ENCODE results near the gene RPL13A. TPM values are rescaled to one million over a fixed set of nuclear protein-coding genes. Genes with fewer than 3 reads are reported as not detected.

RPL13A gene
- polyA plus RNA-seq, 1 of the 3 experiments (the other 2 are of a cell fraction), result 2,748 TPM

DNA sequence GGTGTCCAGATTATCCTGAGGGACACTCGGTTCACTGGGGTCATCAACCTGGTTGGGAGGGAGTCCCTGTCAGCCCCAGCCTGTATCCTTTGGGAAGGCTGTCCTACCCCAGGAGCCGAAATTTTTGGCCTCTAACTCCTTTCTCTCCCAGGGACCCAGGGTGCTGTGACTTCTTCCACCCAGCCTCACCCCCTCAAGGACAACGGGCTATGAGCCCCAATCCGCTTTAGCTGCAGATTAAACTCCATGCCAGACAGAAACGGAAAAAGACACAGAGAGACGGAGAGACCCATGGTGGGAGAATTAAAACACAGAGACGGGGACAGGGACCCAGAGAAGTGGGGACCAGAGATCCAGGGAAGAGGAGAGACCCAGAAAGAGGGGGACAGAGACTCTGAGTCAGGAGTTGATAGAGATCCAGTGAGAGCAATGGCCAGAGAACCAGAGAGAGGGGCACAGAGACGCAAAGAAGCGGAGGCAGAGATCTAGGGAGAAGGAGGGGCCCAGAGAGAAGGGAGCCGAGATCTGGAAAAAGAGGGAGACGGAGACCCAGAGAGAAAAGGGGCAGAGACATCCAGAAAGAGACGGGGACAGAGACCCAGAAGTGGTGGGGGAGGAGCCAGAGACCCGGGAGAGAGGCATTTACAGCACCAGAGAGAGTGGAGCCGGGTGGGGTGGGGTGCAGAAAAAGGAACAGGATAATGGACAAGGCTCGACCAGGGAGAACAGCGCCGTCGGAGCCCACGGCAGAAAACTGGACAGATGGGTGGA lies 46.8 kb upstream of the RPL13A start:
- peaks cover 0 to 30% of the 10 kb centered on the region in 2 experiments; a peak in 1 of 4 replicates for H3K4me1 ChIP-seq (ENCODE audit: control insufficient read depth in 1 of 2, insufficient read depth in 2 of 2, low read depth in 1 of 2, low read length in 1 of 2)
- no peaks in the 10 kb centered on the region for H3K79me2 ChIP-seq (ENCODE audit: insufficient read depth)
- peaks cover 16% of the 10 kb centered on the region for H3F3A ChIP-seq (replicated peaks; ENCODE audit: insufficient read depth)
- DNase-seq, result no peak
- no peaks in the 10 kb centered on the region for H3K36me3 ChIP-seq (replicated peaks in 1 of 2; ENCODE audit: control insufficient read depth in 1 of 2, insufficient read depth in 2 of 2, low read length in 1 of 2)
- CTCF ChIA-PET, result interaction anchor here (0.8 to 11.2 kb wide), 3 partner anchors 11 to 49 kb away, joined by 3 to 149 read pairs (median 4); partner anchors contain the start of genes KASH5 and PIH1D1
- WGBS (ENCODE audit: low lambda C conversion rate), result 9% methylated on average over 19 of the region's 19 CpGs
- H3K4me2 ChIP-seq, result peak overlapping the region; percentile 55; the same call in 1 of the 2 replicates
- H3K9me2 ChIP-seq, result no peaks in the 10 kb centered on the region
- H3K27ac ChIP-seq (ENCODE audit: low read depth in 2 of 2, low read length in 1 of 2), result no peak overlapping the region
- no peak overlapping the region for H3K9ac ChIP-seq
- no peaks in the 10 kb centered on the region for H3K9me3 ChIP-seq
- H3K4me3 ChIP-seq (ENCODE audit: low read depth in 2 of 2, low read length in 1 of 2), result peak overlapping the region; percentile 16 to 62; a peak in 2 of 4 replicates
- peaks cover 59% of the 10 kb centered on the region for H3K27me3 ChIP-seq (ENCODE audit: insufficient read depth)
- H2AFZ ChIP-seq (ENCODE audit: low read depth), result no peak overlapping the region
- peak; percentile 18; the same call in 1 of the 2 replicates for TF ChIP-seq EZH2phosphoT487 (IDR thresholded peaks at IDR 0.05; ENCODE audit: borderline replicate concordance, low read depth)
- TF ChIP-seq POLR2AphosphoS5 (IDR thresholded peaks at IDR 0.05; ENCODE audit: low read depth, low read length), result no peak
- no peaks in the 10 kb centered on the region for H4K20me1 ChIP-seq (ENCODE audit: insufficient read depth)
- POLR2A ChIA-PET, result no interaction called here

DNA sequence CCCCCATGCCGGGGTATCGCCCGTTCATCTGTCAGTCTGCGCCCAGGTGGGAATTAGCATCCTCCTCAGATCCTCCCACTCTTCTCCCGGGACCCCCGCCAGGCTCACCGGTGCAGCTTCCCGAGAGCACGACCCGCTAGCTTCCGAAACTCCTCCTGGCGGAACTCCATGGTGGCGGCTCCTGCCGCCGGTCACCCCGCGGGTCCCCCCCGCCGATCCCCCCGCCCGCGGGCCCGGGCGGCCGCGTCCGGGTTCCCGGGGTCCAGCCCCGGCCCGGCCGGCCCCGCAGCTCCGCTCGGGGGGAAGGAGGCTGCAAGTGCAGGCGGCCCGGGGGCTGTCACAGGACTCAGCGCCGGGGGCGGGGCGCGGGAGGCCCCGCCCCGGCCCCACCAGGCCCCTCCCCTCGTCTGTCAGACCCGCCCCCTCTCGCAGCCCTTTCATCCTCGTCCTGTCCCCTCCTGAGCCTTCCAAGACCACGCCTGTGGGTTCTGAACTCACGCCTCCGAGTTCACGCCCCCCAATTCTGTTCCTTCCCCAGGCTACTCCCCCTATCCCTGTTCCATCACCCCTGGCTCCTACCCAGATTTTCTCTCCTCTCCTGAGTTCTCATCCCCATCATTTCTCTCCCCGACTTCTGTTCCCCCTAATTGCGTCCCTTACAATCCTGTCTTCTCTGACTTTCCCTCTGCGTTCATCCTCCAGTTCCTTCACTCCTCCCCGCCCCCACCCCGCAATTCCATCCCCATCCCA lies 46.0 kb upstream of the RPL13A start, which contains the start of gene SLC17A7:
Gene SLC17A7 (minus strand): TSS at position 318 of the 750 bp plus-strand sequence. CDS start 148 bp downstream, at position 170.
- Histone ChIP-seq H3K9ac (no peak within 1 kb of the TSS), H3K27me3 (ENCODE audit: insufficient read depth) (peaks cover 54% of the 10 kb centered on the region), H3K79me2 (ENCODE audit: insufficient read depth) (no peaks in the 10 kb centered on the region), H3K9me3 (no peaks in the 10 kb centered on the region), H3K4me3 (ENCODE audit: low read depth in 2 of 2, low read length in 1 of 2) (peak within 1 kb of the TSS; percentile 59 to 62), H2AFZ (ENCODE audit: low read depth) (peak within 1 kb of the TSS; percentile 76; the same call in 1 of the 2 replicates), H3K4me1 (ENCODE audit: control insufficient read depth in 1 of 2, insufficient read depth in 2 of 2, low read depth in 1 of 2, low read length in 1 of 2) (peaks cover 0 to 29% of the 10 kb centered on the region in 2 experiments; a peak in 1 of 4 replicates), H3K27ac (ENCODE audit: low read depth in 2 of 2, low read length in 1 of 2) (no peak within 1 kb of the TSS; a peak in 1 of 4 replicates), H3K4me2 (peak within 1 kb of the TSS; percentile 96), H4K20me1 (ENCODE audit: insufficient read depth) (no peaks in the 10 kb centered on the region), H3K9me2 (no peaks in the 10 kb centered on the region), H3K36me3 (replicated peaks in 1 of 2; ENCODE audit: control insufficient read depth in 1 of 2, insufficient read depth in 2 of 2, low read length in 1 of 2) (no peaks in the 10 kb centered on the region), H3F3A (replicated peaks; ENCODE audit: insufficient read depth) (peaks cover 19% of the 10 kb centered on the region)
- 6% methylated on average over 19 of the region's 56 CpGs for WGBS (ENCODE audit: low lambda C conversion rate)
- peak; percentile 85 for DNase-seq
- ChIA-PET CTCF (interaction anchor here (0.8 to 11.2 kb wide), 6 partner anchors 7 to 49 kb away, joined by 3 to 149 read pairs (median 14); partner anchors contain the start of genes KASH5 and PIH1D1), POLR2A (no interaction called here)
- TF ChIP-seq NFIC (IDR thresholded peaks at IDR 0.05; ENCODE audit: borderline replicate concordance), result no peak
- TF ChIP-seq TAF1 (IDR thresholded peaks at IDR 0.05; ENCODE audit: borderline replicate concordance, low read depth, low read length), result no peak
- no peak for TF ChIP-seq EP300 (IDR thresholded peaks at IDR 0.05; ENCODE audit: borderline replicate concordance in 1 of 2, low read depth in 1 of 2, low read length in 1 of 2)
- TF ChIP-seq JUND (IDR thresholded peaks at IDR 0.05), result no peak
- no peak for TF ChIP-seq TEAD4 (IDR thresholded peaks at IDR 0.05; ENCODE audit: borderline replicate concordance, insufficient read depth)
- no peak for TF ChIP-seq MEF2A (IDR thresholded peaks at IDR 0.05; ENCODE audit: borderline replicate concordance, low read depth)
- TF ChIP-seq, protein P1, sequence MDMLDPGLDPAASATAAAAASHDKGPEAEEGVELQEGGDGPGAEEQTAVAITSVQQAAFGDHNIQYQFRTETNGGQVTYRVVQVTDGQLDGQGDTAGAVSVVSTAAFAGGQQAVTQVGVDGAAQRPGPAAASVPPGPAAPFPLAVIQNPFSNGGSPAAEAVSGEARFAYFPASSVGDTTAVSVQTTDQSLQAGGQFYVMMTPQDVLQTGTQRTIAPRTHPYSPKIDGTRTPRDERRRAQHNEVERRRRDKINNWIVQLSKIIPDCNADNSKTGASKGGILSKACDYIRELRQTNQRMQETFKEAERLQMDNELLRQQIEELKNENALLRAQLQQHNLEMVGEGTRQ (IDR thresholded peaks at IDR 0.05; ENCODE audit: borderline replicate concordance, low read depth, low read length), result no peak
- TF ChIP-seq, protein P2, sequence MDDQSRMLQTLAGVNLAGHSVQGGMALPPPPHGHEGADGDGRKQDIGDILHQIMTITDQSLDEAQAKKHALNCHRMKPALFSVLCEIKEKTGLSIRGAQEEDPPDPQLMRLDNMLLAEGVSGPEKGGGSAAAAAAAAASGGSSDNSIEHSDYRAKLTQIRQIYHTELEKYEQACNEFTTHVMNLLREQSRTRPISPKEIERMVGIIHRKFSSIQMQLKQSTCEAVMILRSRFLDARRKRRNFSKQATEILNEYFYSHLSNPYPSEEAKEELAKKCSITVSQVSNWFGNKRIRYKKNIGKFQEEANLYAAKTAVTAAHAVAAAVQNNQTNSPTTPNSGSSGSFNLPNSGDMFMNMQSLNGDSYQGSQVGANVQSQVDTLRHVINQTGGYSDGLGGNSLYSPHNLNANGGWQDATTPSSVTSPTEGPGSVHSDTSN (IDR thresholded peaks at IDR 0.05), result no peak
- no peak for TF ChIP-seq ELF1 (IDR thresholded peaks at IDR 0.05)
- TF ChIP-seq, protein P3, sequence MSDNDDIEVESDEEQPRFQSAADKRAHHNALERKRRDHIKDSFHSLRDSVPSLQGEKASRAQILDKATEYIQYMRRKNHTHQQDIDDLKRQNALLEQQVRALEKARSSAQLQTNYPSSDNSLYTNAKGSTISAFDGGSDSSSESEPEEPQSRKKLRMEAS (IDR thresholded peaks at IDR 0.05; ENCODE audit: low read depth), result no peak
- TF ChIP-seq, protein P4, sequence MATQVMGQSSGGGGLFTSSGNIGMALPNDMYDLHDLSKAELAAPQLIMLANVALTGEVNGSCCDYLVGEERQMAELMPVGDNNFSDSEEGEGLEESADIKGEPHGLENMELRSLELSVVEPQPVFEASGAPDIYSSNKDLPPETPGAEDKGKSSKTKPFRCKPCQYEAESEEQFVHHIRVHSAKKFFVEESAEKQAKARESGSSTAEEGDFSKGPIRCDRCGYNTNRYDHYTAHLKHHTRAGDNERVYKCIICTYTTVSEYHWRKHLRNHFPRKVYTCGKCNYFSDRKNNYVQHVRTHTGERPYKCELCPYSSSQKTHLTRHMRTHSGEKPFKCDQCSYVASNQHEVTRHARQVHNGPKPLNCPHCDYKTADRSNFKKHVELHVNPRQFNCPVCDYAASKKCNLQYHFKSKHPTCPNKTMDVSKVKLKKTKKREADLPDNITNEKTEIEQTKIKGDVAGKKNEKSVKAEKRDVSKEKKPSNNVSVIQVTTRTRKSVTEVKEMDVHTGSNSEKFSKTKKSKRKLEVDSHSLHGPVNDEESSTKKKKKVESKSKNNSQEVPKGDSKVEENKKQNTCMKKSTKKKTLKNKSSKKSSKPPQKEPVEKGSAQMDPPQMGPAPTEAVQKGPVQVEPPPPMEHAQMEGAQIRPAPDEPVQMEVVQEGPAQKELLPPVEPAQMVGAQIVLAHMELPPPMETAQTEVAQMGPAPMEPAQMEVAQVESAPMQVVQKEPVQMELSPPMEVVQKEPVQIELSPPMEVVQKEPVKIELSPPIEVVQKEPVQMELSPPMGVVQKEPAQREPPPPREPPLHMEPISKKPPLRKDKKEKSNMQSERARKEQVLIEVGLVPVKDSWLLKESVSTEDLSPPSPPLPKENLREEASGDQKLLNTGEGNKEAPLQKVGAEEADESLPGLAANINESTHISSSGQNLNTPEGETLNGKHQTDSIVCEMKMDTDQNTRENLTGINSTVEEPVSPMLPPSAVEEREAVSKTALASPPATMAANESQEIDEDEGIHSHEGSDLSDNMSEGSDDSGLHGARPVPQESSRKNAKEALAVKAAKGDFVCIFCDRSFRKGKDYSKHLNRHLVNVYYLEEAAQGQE (IDR thresholded peaks at IDR 0.05; ENCODE audit: low read depth, low read length), result no peak
- TF ChIP-seq RXRA (IDR thresholded peaks at IDR 0.05; ENCODE audit: borderline replicate concordance, low read depth), result no peak
- TF ChIP-seq TCF12 (IDR thresholded peaks at IDR 0.05), result no peak
- TF ChIP-seq SMC3 (IDR thresholded peaks at IDR 0.05; ENCODE audit: low read depth, low read length), result no peak
- TF ChIP-seq RFX5 (IDR thresholded peaks at IDR 0.05; ENCODE audit: low read length), result no peak
- TF ChIP-seq, protein P5, sequence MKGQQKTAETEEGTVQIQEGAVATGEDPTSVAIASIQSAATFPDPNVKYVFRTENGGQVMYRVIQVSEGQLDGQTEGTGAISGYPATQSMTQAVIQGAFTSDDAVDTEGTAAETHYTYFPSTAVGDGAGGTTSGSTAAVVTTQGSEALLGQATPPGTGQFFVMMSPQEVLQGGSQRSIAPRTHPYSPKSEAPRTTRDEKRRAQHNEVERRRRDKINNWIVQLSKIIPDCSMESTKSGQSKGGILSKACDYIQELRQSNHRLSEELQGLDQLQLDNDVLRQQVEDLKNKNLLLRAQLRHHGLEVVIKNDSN (IDR thresholded peaks at IDR 0.05; ENCODE audit: borderline replicate concordance, low read depth), result no peak

Measured in SK-N-SH (cell line).